Endothelial cell of umbilical vein (primary cell): Measurements from ENCODE around the gene ZNF555. TPM values are rescaled to one million over a fixed set of nuclear protein-coding genes. Genes with fewer than 3 reads are reported as not detected.

ENCODE experiments used
- BruUV-seq: library from RNA; stranded (reverse); fragments of 400-500 nt; replicated peaks from 2 replicates; lab custom pipeline; 2021; lab: Mats Ljungman, UMichigan
- CTCF ChIA-PET: fragments of 300-600, 350-600 bp; sonication (Branson Sonifier 250); formaldehyde crosslinking; loops from one replicate; lab custom pipeline; 2021; ENCODE audit warnings: antibody characterized with exemption, inconsistent platforms; lab: Charles Lee
- POLR2A ChIA-PET: fragments of 300-600, 350-600 bp; sonication (Branson Sonifier 250); formaldehyde crosslinking; loops from one replicate; lab custom pipeline; 2021; ENCODE audit warnings: antibody characterized with exemption, inconsistent platforms; lab: Charles Lee
- DNase-seq: peaks from one replicate; pipeline ENCODE4 v3.0.0-alpha.2; 2011; ENCODE audit warnings: low read depth, low spot score
- FAIRE-seq: peaks from 2 replicates; lab custom pipeline; 2011; peaks lifted over from hg19 to GRCh38; lab: Jason Lieb, UNC
- H2AFZ ChIP-seq: 2 replicates; pipeline ENCODE4 v1.6.0; 2012; ENCODE audit warnings: low read depth, low read length, control low read depth, inconsistent platforms
- H3K27ac ChIP-seq: 2 replicates; pipeline ENCODE4 v1.5.1; 2011; ENCODE audit warnings: low read depth, mild to moderate bottlenecking, control low read depth, low read length, moderate library complexity; ENCODE audit not compliant: insufficient read depth
- H3K27me3 ChIP-seq, 2 experiments: 2 replicates each; pipeline versions ENCODE4 v1.6.0 to v1.6.1; 2011; ENCODE audit warnings: low read length in 2 of 2, mixed read lengths in 1 of 2; ENCODE audit not compliant: control insufficient read depth in 2 of 2, insufficient read depth in 2 of 2
- H3K36me3 ChIP-seq, 2 experiments: 2 replicates in 1 of 2; 3 replicates in 1 of 2; pipeline ENCODE4 v1.5.1; 2011; ENCODE audit warnings: low read length in 2 of 2, mild to moderate bottlenecking in 1 of 2, moderate library complexity in 1 of 2; ENCODE audit not compliant: control insufficient read depth in 2 of 2, insufficient read depth in 2 of 2; ENCODE audit errors: extremely low read depth in 1 of 2
- H3K4me1 ChIP-seq: 3 replicates; pipeline ENCODE4 v1.5.1; 2011; ENCODE audit warnings: mild to moderate bottlenecking, low read length; ENCODE audit not compliant: control insufficient read depth, insufficient read depth; ENCODE audit errors: extremely low read depth
- H3K4me2 ChIP-seq: 2 replicates; pipeline ENCODE4 v1.6.1; 2011; ENCODE audit warnings: low read length, control low read depth, mixed read lengths; ENCODE audit not compliant: insufficient read depth
- H3K4me3 ChIP-seq, 3 experiments: fragments of 200-600 bp in 1 of 3; sonication (generic), shearing (Covaris generic) in 1 of 3; replicated peaks in 1 of 3; 2 replicates each; pipeline ENCODE4 v1.5.1; 2011 to 2016; ENCODE audit warnings: control low read depth in 3 of 3, low read length in 3 of 3, mild to moderate bottlenecking in 2 of 3, inconsistent platforms in 1 of 3, low read depth in 1 of 3, moderate library complexity in 1 of 3; ENCODE audit not compliant: insufficient read depth in 1 of 3
- H3K79me2 ChIP-seq: 2 replicates; pipeline ENCODE4 v1.6.0; 2012; ENCODE audit warnings: low read length, inconsistent platforms; ENCODE audit not compliant: control insufficient read depth, insufficient read depth
- H3K9ac ChIP-seq: replicated peaks from 2 replicates; pipeline ENCODE3; 2011; ENCODE audit warnings: low read length, control low read depth; ENCODE audit not compliant: insufficient read depth; ENCODE audit errors: extremely low read depth
- H3K9me1 ChIP-seq: replicated peaks from 3 replicates; pipeline ENCODE4 v1.6.0; 2011; ENCODE audit warnings: mild to moderate bottlenecking, low read length; ENCODE audit not compliant: control insufficient read depth, insufficient read depth; ENCODE audit errors: extremely low read depth
- H3K9me3 ChIP-seq: replicated peaks from 2 replicates; pipeline ENCODE4 v1.5.1; 2012; ENCODE audit warnings: low read length, inconsistent platforms; ENCODE audit not compliant: control insufficient read depth, insufficient read depth
- H4K20me1 ChIP-seq: replicated peaks from 2 replicates; pipeline ENCODE3; 2011; ENCODE audit warnings: mild to moderate bottlenecking, low read length; ENCODE audit not compliant: control insufficient read depth, insufficient read depth; ENCODE audit errors: extremely low read depth
- CTCF ChIP-seq, 2 donors: IDR thresholded peaks; 1 replicate in 1 of 2; 2 replicates in 1 of 2; pipeline ENCODE4 v1.5.1; 2011; ENCODE audit warnings: low read length in 2 of 2, mild to moderate bottlenecking in 2 of 2, moderate library complexity in 2 of 2, control low read depth in 1 of 2, inconsistent platforms in 1 of 2, low read depth in 1 of 2; ENCODE audit not compliant: insufficient read depth in 1 of 2; ENCODE audit errors: extremely low read depth in 1 of 2
- GATA2 ChIP-seq: IDR thresholded peaks from 2 replicates; pipeline ENCODE4 v1.7.0; 2011; ENCODE audit warnings: low read depth, mild to moderate bottlenecking, moderate library complexity, mixed read lengths, low read length; ENCODE audit not compliant: insufficient read length, insufficient read depth
- JUN ChIP-seq: IDR thresholded peaks from 2 replicates; pipeline ENCODE4 v1.6.1; 2011; ENCODE audit warnings: borderline replicate concordance, low read depth; ENCODE audit not compliant: insufficient read length, insufficient read depth
- MAX ChIP-seq: IDR thresholded peaks from 2 replicates; pipeline ENCODE4 v1.6.1; 2011; ENCODE audit not compliant: insufficient read depth, insufficient read length
- POLR2AphosphoS5 ChIP-seq: IDR thresholded peaks from 2 replicates; pipeline ENCODE4 v1.6.1; 2012; ENCODE audit warnings: low read depth, mild to moderate bottlenecking, control low read depth, low read length, moderate library complexity; ENCODE audit not compliant: insufficient read depth
- dilution Hi-C: fragments of 300-500 bp; cut with MboI; formaldehyde crosslinking; loops from one replicate; pipeline ENCODE4 v1.15.0; 2019; ENCODE audit warnings: low sequenced_read_pairs; ENCODE audit not compliant: extremely low pct_ligation_motif_present
- intact Hi-C: fragments of 100-400 bp; cut with micrococcal nuclease; formaldehyde crosslinking; loops from one replicate; pipeline ENCODE4 v1.10.0; 2022
- polyA plus RNA-seq, 4 experiments: library from polyadenylated mRNA; depleted of rRNA in 3 of 4; stranded (reverse) in 3 of 4; unstranded in 1 of 4; fragments of >200 nt; gene quantifications; 2 replicates each; pipeline versions ENCODE4 v1.2.1 to v1.2.3, GENCODE V29; 2011 to 2012; ENCODE audit warnings: missing spikeins in 1 of 4
- total RNA-seq: library from RNA; stranded (reverse); gene quantifications from 2 replicates; pipeline ENCODE4 v1.2.3, GENCODE V29; 2021

Gene ZNF555
- total and polyA plus RNA-seq, 2 donors (not counting 3 experiments of a cell fraction or from before 2014, with no cell fraction given): 1.6 to 5.4 TPM

GRCh38 chr19:2819540-2820111, 21.6 kb upstream of the ZNF555 start, which contains the start of gene ZNF554:
Gene ZNF554, plus strand, starts transcription at chr19:2819868. Its CDS starts 204 bp downstream, at chr19:2820072.
- peaks cover 0 to 3% of the 10 kb centered on the region in 2 experiments for H3K36me3 ChIP-seq
- TF ChIP-seq MAX (peak; percentile 41), GATA2 (no peak), CTCF (IDR thresholded peaks at IDR 0.05; ENCODE audit: extremely low read depth in 1 of 2, insufficient read depth in 1 of 2, low read depth in 1 of 2, low read length in 2 of 2) (peak; percentile 96 to 98), JUN (no peak), POLR2AphosphoS5 (peak; percentile 71)
- ChIA-PET POLR2A (interaction anchor here (1.1 kb wide), 1 partner anchor 21 kb away, joined by 3 read pairs; no protein-coding TSS in a partner anchor), CTCF (interaction anchor here (1.1 to 1.2 kb wide), 3 partner anchors 21 to 34 kb away, joined by 3 to 5 read pairs (median 4); partner anchors contain the start of genes THOP1 and ZNF555)
- H3K79me2 ChIP-seq: no peaks in the 10 kb centered on the region
- H3K4me3 ChIP-seq: peak within 1 kb of the TSS; percentile 54 to 86 (median 61)
- H3K27ac ChIP-seq: no peak within 1 kb of the TSS
- intact Hi-C loops: loop anchor here (2.0 kb wide), 1 partner anchor 37 kb away; the partner anchor contains the start of gene SGTA
- DNase-seq: peak; percentile 95
- BruUV-seq: no TSS peak
- H4K20me1 ChIP-seq: no peaks in the 10 kb centered on the region
- H3K4me1 ChIP-seq: peaks cover 3% of the 10 kb centered on the region
- H3K9ac ChIP-seq: peak within 1 kb of the TSS; percentile 36
- dilution Hi-C loops: no loop called here
- no peaks in the 10 kb centered on the region for H3K9me3 ChIP-seq
- peak within 1 kb of the TSS; percentile 75 for H2AFZ ChIP-seq
- peak; percentile 83 for FAIRE-seq
- H3K9me1 ChIP-seq: no peaks in the 10 kb centered on the region
- peak within 1 kb of the TSS; percentile 89 for H3K4me2 ChIP-seq
- H3K27me3 ChIP-seq: no peaks in the 10 kb centered on the region
